ENCODE results near the gene CEP41. TPM values are rescaled to one million over a fixed set of nuclear protein-coding genes. Genes with fewer than 3 reads are reported as not detected.

The CEP41 gene
- total RNA-seq, 2 experiments from 2014 or later: 19.6 to 35.4 TPM

DNA sequence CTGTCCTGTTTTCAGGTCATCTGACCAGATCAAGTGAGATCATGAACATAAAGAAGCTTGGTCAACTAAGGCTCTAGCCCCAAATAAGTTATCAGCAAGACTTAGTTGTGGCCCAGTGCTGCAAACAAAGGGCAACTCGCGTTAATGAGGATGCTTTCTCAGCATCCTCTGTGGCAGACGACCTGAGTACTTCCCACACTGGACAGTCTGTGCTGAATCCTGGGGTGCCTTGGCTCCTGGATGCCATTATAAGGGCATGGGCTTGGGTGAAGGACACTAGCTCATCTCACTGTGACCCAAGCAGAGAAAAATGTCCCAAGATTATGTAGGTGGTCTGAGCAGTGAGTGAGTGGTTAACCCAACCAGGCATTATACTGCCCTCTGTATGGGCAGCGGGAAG lies 82.3 kb downstream of the CEP41 start:
- Histone ChIP-seq H3K4me3 (ENCODE audit: low read depth, low read length, poor library complexity, severe bottlenecking) (no peak overlapping the region), H2AFZ (ENCODE audit: low read length) (no peak overlapping the region), H3K4me2 (ENCODE audit: low read length) (no peak overlapping the region), H3K36me3 (ENCODE audit: insufficient read depth, low read length) (no peaks in the 10 kb centered on the region), H3K27ac (ENCODE audit: low read depth, low read length, poor library complexity, severe bottlenecking) (no peak overlapping the region), H3K4me1 (ENCODE audit: insufficient read depth, low read length, poor library complexity, severe bottlenecking) (no peaks in the 10 kb centered on the region), H3K9me2 (ENCODE audit: insufficient read depth, low read length) (no peaks in the 10 kb centered on the region), H3K79me2 (ENCODE audit: insufficient read depth, low read depth, low read length) (no peaks in the 10 kb centered on the region), H4K20me1 (ENCODE audit: insufficient read depth, low read length) (no peaks in the 10 kb centered on the region), H3K9me3 (ENCODE audit: low read length) (no peaks in the 10 kb centered on the region)
- TF ChIP-seq EZH2phosphoT487 (IDR thresholded peaks at IDR 0.05; ENCODE audit: borderline replicate concordance, low read depth, low read length): no peak
- TF ChIP-seq, protein P1, sequence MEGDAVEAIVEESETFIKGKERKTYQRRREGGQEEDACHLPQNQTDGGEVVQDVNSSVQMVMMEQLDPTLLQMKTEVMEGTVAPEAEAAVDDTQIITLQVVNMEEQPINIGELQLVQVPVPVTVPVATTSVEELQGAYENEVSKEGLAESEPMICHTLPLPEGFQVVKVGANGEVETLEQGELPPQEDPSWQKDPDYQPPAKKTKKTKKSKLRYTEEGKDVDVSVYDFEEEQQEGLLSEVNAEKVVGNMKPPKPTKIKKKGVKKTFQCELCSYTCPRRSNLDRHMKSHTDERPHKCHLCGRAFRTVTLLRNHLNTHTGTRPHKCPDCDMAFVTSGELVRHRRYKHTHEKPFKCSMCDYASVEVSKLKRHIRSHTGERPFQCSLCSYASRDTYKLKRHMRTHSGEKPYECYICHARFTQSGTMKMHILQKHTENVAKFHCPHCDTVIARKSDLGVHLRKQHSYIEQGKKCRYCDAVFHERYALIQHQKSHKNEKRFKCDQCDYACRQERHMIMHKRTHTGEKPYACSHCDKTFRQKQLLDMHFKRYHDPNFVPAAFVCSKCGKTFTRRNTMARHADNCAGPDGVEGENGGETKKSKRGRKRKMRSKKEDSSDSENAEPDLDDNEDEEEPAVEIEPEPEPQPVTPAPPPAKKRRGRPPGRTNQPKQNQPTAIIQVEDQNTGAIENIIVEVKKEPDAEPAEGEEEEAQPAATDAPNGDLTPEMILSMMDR (conservative IDR thresholded peaks at IDR 0.05; ENCODE audit: low read length): no peak
- intact Hi-C loops (cut with micrococcal nuclease; ENCODE audit: unreplicated experiment): no loop called here
- CTCF ChIA-PET (ENCODE audit: unreplicated experiment): no interaction called here
- POLR2A ChIA-PET: interaction anchor here (0.6 kb wide), 1 partner anchor 1207 kb away, joined by 3 read pairs; no protein-coding TSS in a partner anchor
- no TSS peak for BruUV-seq (replicated peaks)
- no peak for DNase-seq (ENCODE audit: low spot score)

- Histone ChIP-seq H3K4me2 (ENCODE audit: low read length) (no peak overlapping the region), H3K9me2 (ENCODE audit: insufficient read depth, low read length) (no peaks in the 10 kb centered on the region), H4K20me1 (ENCODE audit: insufficient read depth, low read length) (no peaks in the 10 kb centered on the region), H3K4me3 (ENCODE audit: low read depth, low read length, poor library complexity, severe bottlenecking) (no peak overlapping the region), H3K79me2 (ENCODE audit: insufficient read depth, low read depth, low read length) (no peaks in the 10 kb centered on the region), H3K27ac (ENCODE audit: low read depth, low read length, poor library complexity, severe bottlenecking) (no peak overlapping the region), H3K9me3 (ENCODE audit: low read length) (no peaks in the 10 kb centered on the region), H3K36me3 (ENCODE audit: insufficient read depth, low read length) (no peaks in the 10 kb centered on the region), H2AFZ (ENCODE audit: low read length) (no peak overlapping the region), H3K4me1 (ENCODE audit: insufficient read depth, low read length, poor library complexity, severe bottlenecking) (no peaks in the 10 kb centered on the region)
- ChIA-PET CTCF (ENCODE audit: unreplicated experiment) (no interaction called here), POLR2A (interaction anchor here (0.6 kb wide), 1 partner anchor 153 kb away, joined by 3 read pairs; no protein-coding TSS in a partner anchor)
- BruUV-seq (replicated peaks): no TSS peak
- intact Hi-C loops (cut with micrococcal nuclease; ENCODE audit: unreplicated experiment): no loop called here
- no peak for DNase-seq (ENCODE audit: low spot score)
- TF ChIP-seq, protein P1 (conservative IDR thresholded peaks at IDR 0.05; ENCODE audit: low read length): no peak
- no peak for TF ChIP-seq EZH2phosphoT487 (IDR thresholded peaks at IDR 0.05; ENCODE audit: borderline replicate concordance, low read depth, low read length)
Measured at GRCh38 chr7:130356876-130357611, 83.8 kb downstream of the CEP41 start.
